Loucy (cell line): ENCODE data around the gene TENT4A.

Experiments used
- CTCF ChIP-seq: fragments of 200-600 bp; sonication (generic); conservative IDR thresholded peaks from 2 replicates; pipeline ENCODE4 v1.5.1; 2014; ENCODE audit warnings: mild to moderate bottlenecking, antibody characterized with exemption, low read length
- EZH2phosphoT487 ChIP-seq: fragments of 200-600 bp; IDR thresholded peaks from 2 replicates; pipeline ENCODE4 v1.6.1; 2018; ENCODE audit warnings: antibody characterized with exemption, mild to moderate bottlenecking, moderate library complexity, borderline replicate concordance

- TF ChIP-seq CTCF (no peak), EZH2phosphoT487 (no peak)
Measured at GRCh38 chr5:6790346-6790865, 77.2 kb downstream of the TENT4A start.
